K562 (cell line): ENCODE measurements around the gene SNIP1. TPM values are rescaled to one million over a fixed set of nuclear protein-coding genes. Genes with fewer than 3 reads are reported as not detected.

Experiments used
- ASH1L ChIP-seq: fragments of 450-650 bp; IDR thresholded peaks from 2 replicates; pipeline ENCODE4 v1.6.1; 2018; ENCODE audit warnings: borderline replicate concordance, mild to moderate bottlenecking, low read depth; ENCODE audit not compliant: partially characterized antibody
- ELF4 ChIP-seq: fragments of 450-650 bp; formaldehyde crosslinking; IDR thresholded peaks from 2 replicates; pipeline ENCODE4 v1.4.0; 2022; ENCODE audit warnings: missing genetic modification characterization
- ETS1 ChIP-seq: conservative IDR thresholded peaks from 2 replicates; pipeline ENCODE4 v1.6.1; 2011; ENCODE audit warnings: low read depth, mild to moderate bottlenecking, low read length; ENCODE audit not compliant: control insufficient read depth
- GATAD2B ChIP-seq: fragments of 450-650 bp; IDR thresholded peaks from 2 replicates; pipeline ENCODE4 v1.6.1; 2017; ENCODE audit warnings: mild to moderate bottlenecking, borderline replicate concordance
- MIER1 ChIP-seq: fragments of 450-650 bp; IDR thresholded peaks from 2 replicates; pipeline ENCODE4 v1.6.1; 2016; ENCODE audit warnings: antibody characterized with exemption, mild to moderate bottlenecking, low read depth
- MTA2 ChIP-seq: fragments of 450-650 bp; IDR thresholded peaks from 2 replicates; pipeline ENCODE4 v1.6.1; 2016; ENCODE audit warnings: low read depth
- SP2 ChIP-seq: IDR thresholded peaks from 2 replicates; pipeline ENCODE4 v1.6.1; 2011; ENCODE audit warnings: mild to moderate bottlenecking, low read depth, low read length, moderate library complexity; ENCODE audit not compliant: poor library complexity, severe bottlenecking; ENCODE audit errors: extremely low read depth
- TGIF2 ChIP-seq: sonication (generic); formaldehyde crosslinking; IDR thresholded peaks from 2 replicates; pipeline ENCODE4 v1.8.1; 2022; ENCODE audit warnings: mild to moderate bottlenecking, missing genetic modification reagents, moderate library complexity
- TOE1 ChIP-seq, 2 experiments: fragments of 450-650 bp in 1 of 2; sonication (generic) in 1 of 2; formaldehyde crosslinking in 1 of 2; IDR thresholded peaks; 2 replicates each; pipeline versions ENCODE4 v1.7.1 to v1.8.0; 2016 to 2022; ENCODE audit warnings: borderline replicate concordance in 2 of 2, mild to moderate bottlenecking in 2 of 2, antibody characterized with exemption in 1 of 2, inconsistent platforms in 1 of 2, low read depth in 1 of 2, missing genetic modification reagents in 1 of 2, moderate library complexity in 1 of 2
- ZNF175 ChIP-seq: fragments of 200-800 bp; sonication (Bioruptor generic); IDR thresholded peaks from 2 replicates; pipeline ENCODE4 v1.6.1; 2016; ENCODE audit warnings: low read depth, mild to moderate bottlenecking, missing genetic modification characterization, missing compliant biosample characterization
- ZNF232 ChIP-seq: sonication (generic); formaldehyde crosslinking; IDR thresholded peaks from 2 replicates; pipeline ENCODE4 v1.8.0; 2022; ENCODE audit warnings: mild to moderate bottlenecking, missing genetic modification reagents
- ZNF589 ChIP-seq: fragments of 200-800 bp; sonication (Bioruptor generic); IDR thresholded peaks from 2 replicates; pipeline ENCODE4 v1.6.1; 2016; ENCODE audit warnings: low read depth, missing genetic modification characterization, missing compliant biosample characterization
- polyA plus RNA-seq, 8 experiments: library from polyadenylated mRNA; depleted of rRNA in 4 of 8; stranded (reverse) in 5 of 8; unstranded in 3 of 8; fragments of >200 nt; fragmentation: Nextera tagmentation in 2 of 8; fragmentation: Illumina TruSeq in 1 of 8; extraction: Ambion mirVana in 2 of 8; extraction: Trizol in 1 of 8; gene quantifications; 2 replicates each; pipeline versions ENCODE4 v1.2.1 to v1.2.3, GENCODE V29; 2011 to 2014; ENCODE audit warnings: inconsistent platforms in 1 of 8, missing spikeins in 1 of 8
- total RNA-seq, 7 experiments: library from RNA; depleted of rRNA in 6 of 7; stranded (reverse); fragments of >200 nt in 6 of 7; fragmentation: Illumina TruSeq in 2 of 7; extraction: Trizol in 2 of 7; gene quantifications; 2 replicates each; pipeline versions ENCODE4 v1.2.1 to v1.2.3, GENCODE V29; 2011 to 2021; ENCODE audit warnings: low replicate concordance in 1 of 7
- TF ChIP-seq, protein P1 (sequence below): fragments of 450-650 bp; IDR thresholded peaks from 2 replicates; pipeline ENCODE4 v1.7.0; 2016; ENCODE audit warnings: borderline replicate concordance
- TF ChIP-seq, protein P2 (sequence below): sonication (generic); formaldehyde crosslinking; IDR thresholded peaks from 2 replicates; pipeline ENCODE4 v1.8.0; 2022; ENCODE audit warnings: mild to moderate bottlenecking, missing genetic modification reagents

The SNIP1 gene
- total and polyA plus RNA-seq, 9 of the 15 experiments (the other 6 are each of a cell fraction or from before 2014, with no cell fraction given): 2.9 to 25.9 (median 14.6) TPM

GRCh38 chr1:37553927-37554808 lies at the start of gene SNIP1 (continued):
- TF ChIP-seq, protein P1, sequence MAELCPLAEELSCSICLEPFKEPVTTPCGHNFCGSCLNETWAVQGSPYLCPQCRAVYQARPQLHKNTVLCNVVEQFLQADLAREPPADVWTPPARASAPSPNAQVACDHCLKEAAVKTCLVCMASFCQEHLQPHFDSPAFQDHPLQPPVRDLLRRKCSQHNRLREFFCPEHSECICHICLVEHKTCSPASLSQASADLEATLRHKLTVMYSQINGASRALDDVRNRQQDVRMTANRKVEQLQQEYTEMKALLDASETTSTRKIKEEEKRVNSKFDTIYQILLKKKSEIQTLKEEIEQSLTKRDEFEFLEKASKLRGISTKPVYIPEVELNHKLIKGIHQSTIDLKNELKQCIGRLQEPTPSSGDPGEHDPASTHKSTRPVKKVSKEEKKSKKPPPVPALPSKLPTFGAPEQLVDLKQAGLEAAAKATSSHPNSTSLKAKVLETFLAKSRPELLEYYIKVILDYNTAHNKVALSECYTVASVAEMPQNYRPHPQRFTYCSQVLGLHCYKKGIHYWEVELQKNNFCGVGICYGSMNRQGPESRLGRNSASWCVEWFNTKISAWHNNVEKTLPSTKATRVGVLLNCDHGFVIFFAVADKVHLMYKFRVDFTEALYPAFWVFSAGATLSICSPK: no peak; the same call in 1 of the 2 replicates
- TF ChIP-seq SP2: no peak
- TF ChIP-seq, protein P2, sequence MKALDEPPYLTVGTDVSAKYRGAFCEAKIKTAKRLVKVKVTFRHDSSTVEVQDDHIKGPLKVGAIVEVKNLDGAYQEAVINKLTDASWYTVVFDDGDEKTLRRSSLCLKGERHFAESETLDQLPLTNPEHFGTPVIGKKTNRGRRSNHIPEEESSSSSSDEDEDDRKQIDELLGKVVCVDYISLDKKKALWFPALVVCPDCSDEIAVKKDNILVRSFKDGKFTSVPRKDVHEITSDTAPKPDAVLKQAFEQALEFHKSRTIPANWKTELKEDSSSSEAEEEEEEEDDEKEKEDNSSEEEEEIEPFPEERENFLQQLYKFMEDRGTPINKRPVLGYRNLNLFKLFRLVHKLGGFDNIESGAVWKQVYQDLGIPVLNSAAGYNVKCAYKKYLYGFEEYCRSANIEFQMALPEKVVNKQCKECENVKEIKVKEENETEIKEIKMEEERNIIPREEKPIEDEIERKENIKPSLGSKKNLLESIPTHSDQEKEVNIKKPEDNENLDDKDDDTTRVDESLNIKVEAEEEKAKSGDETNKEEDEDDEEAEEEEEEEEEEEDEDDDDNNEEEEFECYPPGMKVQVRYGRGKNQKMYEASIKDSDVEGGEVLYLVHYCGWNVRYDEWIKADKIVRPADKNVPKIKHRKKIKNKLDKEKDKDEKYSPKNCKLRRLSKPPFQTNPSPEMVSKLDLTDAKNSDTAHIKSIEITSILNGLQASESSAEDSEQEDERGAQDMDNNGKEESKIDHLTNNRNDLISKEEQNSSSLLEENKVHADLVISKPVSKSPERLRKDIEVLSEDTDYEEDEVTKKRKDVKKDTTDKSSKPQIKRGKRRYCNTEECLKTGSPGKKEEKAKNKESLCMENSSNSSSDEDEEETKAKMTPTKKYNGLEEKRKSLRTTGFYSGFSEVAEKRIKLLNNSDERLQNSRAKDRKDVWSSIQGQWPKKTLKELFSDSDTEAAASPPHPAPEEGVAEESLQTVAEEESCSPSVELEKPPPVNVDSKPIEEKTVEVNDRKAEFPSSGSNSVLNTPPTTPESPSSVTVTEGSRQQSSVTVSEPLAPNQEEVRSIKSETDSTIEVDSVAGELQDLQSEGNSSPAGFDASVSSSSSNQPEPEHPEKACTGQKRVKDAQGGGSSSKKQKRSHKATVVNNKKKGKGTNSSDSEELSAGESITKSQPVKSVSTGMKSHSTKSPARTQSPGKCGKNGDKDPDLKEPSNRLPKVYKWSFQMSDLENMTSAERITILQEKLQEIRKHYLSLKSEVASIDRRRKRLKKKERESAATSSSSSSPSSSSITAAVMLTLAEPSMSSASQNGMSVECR (CRISPR knock-in tag): peak; percentile 71; the same call in 1 of the 2 replicates
- TF ChIP-seq MIER1: peak; percentile 82
- 0 out of 2 replicates have a peak, but pooled peaks have one; percentile 18 for TF ChIP-seq ZNF232 (CRISPR knock-in tag)
- TF ChIP-seq ZNF175 (CRISPR knock-in tag): no peak
- TF ChIP-seq TGIF2 (CRISPR knock-in tag): peak; percentile 36; the same call in 1 of the 2 replicates
- TF ChIP-seq GATAD2B: peak; percentile 39; the same call in 1 of the 2 replicates
- TF ChIP-seq TOE1 (IDR thresholded peaks at IDR 0.05; ENCODE audit: borderline replicate concordance): peak; percentile 99
- TF ChIP-seq TOE1 (CRISPR knock-in tag; IDR thresholded peaks at IDR 0.05; ENCODE audit: borderline replicate concordance, low read depth): no peak
- TF ChIP-seq ELF4: 0 out of 2 replicates have a peak, but pooled peaks have one; percentile 25
- peak; percentile 73 for TF ChIP-seq ETS1
- TF ChIP-seq MTA2: peak; percentile 61
- TF ChIP-seq ASH1L: peak; percentile 23
- 0 out of 2 replicates have a peak, but pooled peaks have one; percentile 58 for TF ChIP-seq ZNF589
